ENCODE measurements around the gene PRDM16. TPM values are rescaled to one million over a fixed set of nuclear protein-coding genes. Genes with fewer than 3 reads are reported as not detected.

Gene PRDM16
- total RNA-seq, 1 experiment from 2014 or later: 6.1 TPM

DNA sequence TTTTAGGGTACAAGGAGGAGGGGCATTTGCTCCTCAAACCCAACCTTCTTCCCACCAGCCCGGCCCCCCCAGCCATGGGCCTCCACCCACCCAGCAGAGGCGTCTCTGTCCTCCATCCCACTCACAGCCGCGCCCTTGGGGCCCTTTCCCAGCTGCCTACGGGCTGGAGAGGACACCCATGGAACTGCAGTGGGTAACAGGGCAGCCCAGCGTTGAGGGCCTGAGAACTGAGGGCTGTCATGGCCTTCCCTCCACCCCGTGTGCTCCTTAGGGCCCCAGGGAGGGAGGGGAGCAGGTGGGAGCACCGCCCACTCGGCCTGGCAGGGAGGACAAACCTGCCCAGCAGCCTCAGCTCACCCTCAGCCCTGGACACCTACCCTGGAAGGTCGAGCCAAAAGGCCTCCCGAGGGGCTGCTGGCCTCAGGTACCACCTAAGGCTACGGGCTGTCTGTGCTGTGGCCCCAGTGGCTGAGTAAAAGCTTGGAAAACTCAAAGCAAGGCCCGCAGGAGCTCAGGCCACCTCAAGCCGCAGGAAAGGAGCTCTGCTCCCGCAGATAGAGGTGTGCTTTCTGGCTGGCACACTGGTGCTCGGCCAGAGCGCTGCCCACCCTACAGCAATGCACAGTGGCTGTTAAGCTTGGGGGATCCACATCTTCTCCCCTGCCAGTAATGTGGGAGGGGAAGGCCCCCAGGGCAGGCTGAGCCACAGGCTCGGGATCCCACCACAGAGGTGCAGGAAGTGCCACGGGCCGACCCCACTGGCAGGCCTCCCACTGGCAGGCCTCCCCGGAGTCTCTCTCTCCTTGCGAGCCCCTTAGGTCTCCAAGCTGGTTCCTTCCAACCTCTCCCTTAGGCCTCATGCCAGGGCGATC, 383.2 kb downstream of the PRDM16 start:
- H3K27me3 ChIP-seq (ENCODE audit: insufficient read depth, low read length): no peaks in the 10 kb centered on the region
- ChIA-PET POLR2A (interaction anchor here (0.7 to 1.3 kb wide), 3 partner anchors 30 to 272 kb away, joined by 3 to 6 read pairs (median 4); no protein-coding TSS in a partner anchor), CTCF (interaction anchor here (0.6 to 2.5 kb wide), 29 partner anchors 10 to 630 kb away, joined by 3 to 136 read pairs (median 5); partner anchors contain the start of genes LRRC47 and TPRG1L), RAD21 (ENCODE audit: low non-redundant PET in 1 of 2, low total read pairs in 2 of 2, uncharacterized antibody in 2 of 2, unreplicated experiment in 2 of 2) (interaction anchor here (0.6 to 1.8 kb wide), 12 partner anchors 19 to 169 kb away, joined by 3 to 10 read pairs (median 6); no protein-coding TSS in a partner anchor)
- no peak for DNase-seq (ENCODE audit: low read depth, low spot score)
- ATAC-seq: no peak
- H2AFZ ChIP-seq (ENCODE audit: low read depth, low read length, poor library complexity, severe bottlenecking): no peak overlapping the region
- H3K79me2 ChIP-seq (ENCODE audit: insufficient read depth, low read length): peaks cover 15% of the 10 kb centered on the region
- no peak overlapping the region for H3K27ac ChIP-seq (ENCODE audit: low read depth, low read length)
- peaks cover 14 to 27% of the 10 kb centered on the region in 2 experiments for H3K4me1 ChIP-seq (ENCODE audit: control insufficient read depth in 1 of 2, insufficient read depth in 2 of 2, low read length in 2 of 2)
- intact Hi-C loops (cut with micrococcal nuclease): loop anchor here (5.0 kb wide), 3 partner anchors 270 to 405 kb away; partner anchors contain the start of genes CEP104 and DFFB
- H3K9me2 ChIP-seq (ENCODE audit: insufficient read depth): no peaks in the 10 kb centered on the region
- no peak overlapping the region for H3K9ac ChIP-seq (ENCODE audit: low read length)
- no peaks in the 10 kb centered on the region for H4K20me1 ChIP-seq (ENCODE audit: insufficient read depth)
- TF ChIP-seq EZH2 (IDR thresholded peaks at IDR 0.05) (no peak), SP1 (IDR thresholded peaks at IDR 0.05; ENCODE audit: low read depth) (no peak), POLR2AphosphoS5 (IDR thresholded peaks at IDR 0.05; ENCODE audit: low read depth, low read length) (no peak), ZFX (IDR thresholded peaks at IDR 0.05) (no peak), POLR2A (IDR thresholded peaks at IDR 0.05; ENCODE audit: borderline replicate concordance, extremely low read depth, insufficient read depth, insufficient read length) (no peak), TCF7L2 (IDR thresholded peaks at IDR 0.05; ENCODE audit: borderline replicate concordance, extremely low read depth, insufficient read depth, insufficient read length) (no peak), SIN3A (IDR thresholded peaks at IDR 0.05; ENCODE audit: low read depth) (no peak), YY1 (IDR thresholded peaks at IDR 0.05; ENCODE audit: extremely low read depth, insufficient replicate concordance, low read depth, low read length) (no peak), CEBPB (IDR thresholded peaks at IDR 0.05; ENCODE audit: low read depth) (no peak), FOSL1 (IDR thresholded peaks at IDR 0.05; ENCODE audit: low read depth) (no peak), ELF1 (IDR thresholded peaks at IDR 0.05; ENCODE audit: borderline replicate concordance, low read depth) (no peak)
- TF ChIP-seq, protein P1, sequence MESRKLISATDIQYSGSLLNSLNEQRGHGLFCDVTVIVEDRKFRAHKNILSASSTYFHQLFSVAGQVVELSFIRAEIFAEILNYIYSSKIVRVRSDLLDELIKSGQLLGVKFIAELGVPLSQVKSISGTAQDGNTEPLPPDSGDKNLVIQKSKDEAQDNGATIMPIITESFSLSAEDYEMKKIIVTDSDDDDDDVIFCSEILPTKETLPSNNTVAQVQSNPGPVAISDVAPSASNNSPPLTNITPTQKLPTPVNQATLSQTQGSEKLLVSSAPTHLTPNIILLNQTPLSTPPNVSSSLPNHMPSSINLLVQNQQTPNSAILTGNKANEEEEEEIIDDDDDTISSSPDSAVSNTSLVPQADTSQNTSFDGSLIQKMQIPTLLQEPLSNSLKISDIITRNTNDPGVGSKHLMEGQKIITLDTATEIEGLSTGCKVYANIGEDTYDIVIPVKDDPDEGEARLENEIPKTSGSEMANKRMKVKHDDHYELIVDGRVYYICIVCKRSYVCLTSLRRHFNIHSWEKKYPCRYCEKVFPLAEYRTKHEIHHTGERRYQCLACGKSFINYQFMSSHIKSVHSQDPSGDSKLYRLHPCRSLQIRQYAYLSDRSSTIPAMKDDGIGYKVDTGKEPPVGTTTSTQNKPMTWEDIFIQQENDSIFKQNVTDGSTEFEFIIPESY (IDR thresholded peaks at IDR 0.05; ENCODE audit: extremely low read depth, insufficient replicate concordance, low read length): no peak
- TF ChIP-seq, protein P2, sequence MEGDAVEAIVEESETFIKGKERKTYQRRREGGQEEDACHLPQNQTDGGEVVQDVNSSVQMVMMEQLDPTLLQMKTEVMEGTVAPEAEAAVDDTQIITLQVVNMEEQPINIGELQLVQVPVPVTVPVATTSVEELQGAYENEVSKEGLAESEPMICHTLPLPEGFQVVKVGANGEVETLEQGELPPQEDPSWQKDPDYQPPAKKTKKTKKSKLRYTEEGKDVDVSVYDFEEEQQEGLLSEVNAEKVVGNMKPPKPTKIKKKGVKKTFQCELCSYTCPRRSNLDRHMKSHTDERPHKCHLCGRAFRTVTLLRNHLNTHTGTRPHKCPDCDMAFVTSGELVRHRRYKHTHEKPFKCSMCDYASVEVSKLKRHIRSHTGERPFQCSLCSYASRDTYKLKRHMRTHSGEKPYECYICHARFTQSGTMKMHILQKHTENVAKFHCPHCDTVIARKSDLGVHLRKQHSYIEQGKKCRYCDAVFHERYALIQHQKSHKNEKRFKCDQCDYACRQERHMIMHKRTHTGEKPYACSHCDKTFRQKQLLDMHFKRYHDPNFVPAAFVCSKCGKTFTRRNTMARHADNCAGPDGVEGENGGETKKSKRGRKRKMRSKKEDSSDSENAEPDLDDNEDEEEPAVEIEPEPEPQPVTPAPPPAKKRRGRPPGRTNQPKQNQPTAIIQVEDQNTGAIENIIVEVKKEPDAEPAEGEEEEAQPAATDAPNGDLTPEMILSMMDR (IDR thresholded peaks at IDR 0.05 in 2 of 3, conservative IDR thresholded peaks at IDR 0.05 in 1 of 3; ENCODE audit: borderline replicate concordance in 1 of 3, insufficient read depth in 1 of 3, low read depth in 2 of 3, low read length in 2 of 3): no peak
- no peak overlapping the region for H3K4me3 ChIP-seq (replicated peaks in 1 of 2; ENCODE audit: low read depth in 1 of 2, low read length in 2 of 2)
- no peaks in the 10 kb centered on the region for H3K9me3 ChIP-seq (ENCODE audit: control insufficient read depth in 1 of 2, insufficient read depth in 1 of 2, low read depth in 1 of 2, low read length in 2 of 2)
- no peaks in the 10 kb centered on the region for H3K36me3 ChIP-seq (ENCODE audit: control insufficient read depth in 1 of 2, insufficient read depth in 2 of 2, low read length in 2 of 2)
- no peak overlapping the region for H3K4me2 ChIP-seq (ENCODE audit: low read length)
- BruUV-seq (replicated peaks): no TSS peak
